GDM1 (cell line): ENCODE measurements around the gene R3HCC1L.

Experiments
- DNase-seq: peaks from one replicate; lab custom pipeline; 2025; lab: John Stamatoyannopoulos, UW

The R3HCC1L gene

DNA sequence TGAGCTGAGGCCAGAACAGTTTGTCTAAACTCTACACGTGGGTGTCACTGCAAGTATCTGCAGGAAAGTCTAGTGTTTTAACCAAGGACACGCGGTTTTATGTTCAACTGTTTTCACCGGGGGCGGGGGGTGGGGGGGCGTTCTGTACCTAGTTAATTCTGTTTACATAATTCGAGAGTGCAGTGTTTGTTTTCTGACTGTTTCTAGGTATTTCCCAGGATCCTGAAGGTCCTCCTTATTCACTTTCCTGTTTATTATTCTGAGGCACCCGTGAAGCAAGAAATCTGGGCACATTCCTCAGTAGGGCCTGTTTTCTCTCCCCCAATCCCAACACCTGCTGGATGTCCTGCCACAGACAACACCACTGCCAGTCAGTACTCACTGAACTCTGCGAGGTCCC is 125.9 kb downstream of the R3HCC1L start:
- no peak for DNase-seq

DNA sequence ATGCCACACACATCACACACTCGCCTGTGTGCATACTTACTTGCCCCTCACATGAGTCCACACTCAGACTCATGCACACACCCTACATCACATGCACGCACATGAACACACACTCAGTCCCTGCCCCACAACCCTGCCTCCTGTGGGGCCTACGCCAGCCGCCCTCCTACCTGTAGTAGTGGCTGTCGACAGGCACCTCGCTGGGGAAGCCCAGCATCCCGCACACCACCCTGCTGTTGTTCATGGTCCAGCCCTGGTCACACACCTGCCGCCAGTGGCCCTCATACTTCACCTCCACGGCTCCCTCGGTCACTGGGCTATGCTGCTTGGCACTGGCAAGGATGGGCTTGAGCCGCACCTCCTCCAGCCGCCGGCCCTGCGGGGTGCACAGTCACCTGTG is 126.3 kb downstream of the R3HCC1L start:
- no peak for DNase-seq

DNA sequence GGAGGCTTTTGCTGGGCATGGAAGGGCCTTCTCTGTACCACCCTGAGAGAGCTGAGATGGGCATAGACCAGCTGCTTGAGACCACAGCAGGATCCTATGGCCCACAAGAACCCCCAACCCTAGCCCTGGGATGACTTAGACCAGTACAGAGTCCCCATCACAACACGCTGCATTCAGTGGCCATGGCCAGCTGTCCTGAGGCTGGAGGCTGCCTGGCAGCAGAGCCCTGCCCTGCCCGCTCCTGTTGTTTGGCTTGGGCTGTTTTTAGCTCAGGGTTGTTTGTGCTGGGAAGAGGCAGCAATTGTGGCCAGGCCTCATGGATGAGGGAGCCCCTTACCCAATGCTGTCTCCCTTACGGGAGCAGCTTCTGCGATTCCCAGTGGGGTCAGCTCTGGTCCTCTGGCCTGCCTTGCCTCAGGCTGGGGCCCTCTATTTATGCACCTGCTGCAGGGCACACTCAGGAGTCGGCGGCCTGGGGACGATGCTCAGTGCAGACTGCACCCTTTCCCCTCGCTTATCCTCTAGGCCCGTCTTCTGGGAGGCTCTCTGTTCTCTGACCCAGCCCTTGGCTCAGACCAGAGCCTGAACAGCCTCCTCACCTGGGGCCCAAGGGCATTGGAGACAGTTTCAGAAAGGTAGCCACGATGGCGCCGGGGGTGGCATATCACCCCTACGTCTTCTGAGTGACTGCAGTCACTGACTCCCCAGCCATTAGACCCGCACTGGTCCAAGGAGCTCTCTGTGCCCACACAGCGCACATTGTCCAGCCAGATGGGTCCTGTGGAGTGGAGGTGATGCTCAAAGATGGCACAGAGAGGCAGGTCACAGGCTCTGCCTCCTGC is 127.2 kb downstream of the R3HCC1L start:
- DNase-seq, result no peak

DNA sequence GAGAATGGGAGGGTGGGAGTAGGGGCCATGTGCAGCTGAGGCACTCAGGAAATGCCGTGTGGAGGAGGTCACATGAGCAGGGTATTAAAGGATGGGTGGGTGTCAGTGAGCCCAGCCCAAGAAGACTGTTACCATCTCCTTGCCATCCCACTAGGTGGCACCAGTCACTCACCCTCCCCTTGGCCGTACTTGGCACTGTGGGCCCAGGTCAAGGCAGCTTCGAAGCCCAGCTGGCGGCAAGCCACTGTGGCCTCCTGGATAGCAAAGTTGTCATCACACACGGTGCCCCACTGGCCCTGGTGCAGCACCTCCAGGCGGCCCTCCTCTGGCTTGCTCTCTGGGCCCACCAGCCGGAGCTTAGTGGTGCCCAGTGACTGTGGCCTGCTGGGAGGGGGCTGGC is 128.1 kb downstream of the R3HCC1L start:
- DNase-seq, result peak; percentile 14

DNA sequence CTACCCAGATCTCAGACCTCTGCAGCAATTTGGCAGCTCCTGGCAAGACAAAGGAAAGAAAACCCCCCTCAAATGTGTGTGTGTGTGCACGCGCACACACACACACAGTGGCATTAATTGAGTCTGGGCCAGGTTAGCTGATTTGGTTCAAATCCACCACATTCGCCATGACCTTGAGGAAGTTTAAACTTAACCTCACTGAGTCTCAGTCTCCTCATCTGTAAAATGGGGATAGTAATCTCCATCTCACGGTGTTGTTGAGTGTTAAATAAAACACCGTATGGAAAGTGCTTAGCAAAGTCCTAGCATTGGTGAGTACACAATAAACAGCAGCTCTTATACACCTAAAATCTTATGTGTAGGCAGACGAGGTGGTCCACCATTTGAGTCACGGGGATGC is 128.6 kb downstream of the R3HCC1L start:
- DNase-seq, result no peak

DNA sequence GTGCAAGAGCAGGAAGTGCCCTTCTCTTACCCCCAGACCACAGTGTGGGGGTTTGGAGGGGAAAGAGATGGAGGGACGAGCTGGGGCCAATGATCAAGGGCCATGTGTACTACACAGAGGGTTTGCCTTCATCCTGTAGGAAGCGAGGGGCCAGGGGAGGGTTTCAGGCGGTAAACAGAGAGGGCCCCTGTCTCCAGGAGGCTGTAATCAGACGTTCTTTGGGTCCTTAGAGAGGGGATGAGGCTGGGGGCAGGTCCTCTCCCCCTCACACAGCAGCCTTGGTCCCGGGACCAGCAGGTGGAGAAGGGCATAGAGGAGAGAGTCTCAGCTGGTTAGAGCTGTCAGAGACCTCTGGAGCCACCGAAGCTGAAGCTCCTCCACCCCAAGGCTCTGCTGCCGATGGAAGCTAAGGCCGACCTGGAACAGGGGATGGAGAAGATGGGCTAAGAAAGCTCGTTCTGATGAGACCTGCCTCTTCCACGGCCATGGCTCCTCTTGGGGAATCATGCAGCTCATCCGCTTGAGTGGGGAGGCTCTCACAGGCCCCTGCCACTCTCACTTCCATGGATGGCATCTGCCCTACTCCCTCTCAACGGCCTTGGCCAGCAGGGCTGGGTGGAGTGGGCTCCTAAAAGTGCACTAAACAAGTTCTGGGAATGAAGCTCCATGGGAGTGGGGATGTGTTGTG is 130.1 kb downstream of the R3HCC1L start:
- DNase-seq, result no peak

DNA sequence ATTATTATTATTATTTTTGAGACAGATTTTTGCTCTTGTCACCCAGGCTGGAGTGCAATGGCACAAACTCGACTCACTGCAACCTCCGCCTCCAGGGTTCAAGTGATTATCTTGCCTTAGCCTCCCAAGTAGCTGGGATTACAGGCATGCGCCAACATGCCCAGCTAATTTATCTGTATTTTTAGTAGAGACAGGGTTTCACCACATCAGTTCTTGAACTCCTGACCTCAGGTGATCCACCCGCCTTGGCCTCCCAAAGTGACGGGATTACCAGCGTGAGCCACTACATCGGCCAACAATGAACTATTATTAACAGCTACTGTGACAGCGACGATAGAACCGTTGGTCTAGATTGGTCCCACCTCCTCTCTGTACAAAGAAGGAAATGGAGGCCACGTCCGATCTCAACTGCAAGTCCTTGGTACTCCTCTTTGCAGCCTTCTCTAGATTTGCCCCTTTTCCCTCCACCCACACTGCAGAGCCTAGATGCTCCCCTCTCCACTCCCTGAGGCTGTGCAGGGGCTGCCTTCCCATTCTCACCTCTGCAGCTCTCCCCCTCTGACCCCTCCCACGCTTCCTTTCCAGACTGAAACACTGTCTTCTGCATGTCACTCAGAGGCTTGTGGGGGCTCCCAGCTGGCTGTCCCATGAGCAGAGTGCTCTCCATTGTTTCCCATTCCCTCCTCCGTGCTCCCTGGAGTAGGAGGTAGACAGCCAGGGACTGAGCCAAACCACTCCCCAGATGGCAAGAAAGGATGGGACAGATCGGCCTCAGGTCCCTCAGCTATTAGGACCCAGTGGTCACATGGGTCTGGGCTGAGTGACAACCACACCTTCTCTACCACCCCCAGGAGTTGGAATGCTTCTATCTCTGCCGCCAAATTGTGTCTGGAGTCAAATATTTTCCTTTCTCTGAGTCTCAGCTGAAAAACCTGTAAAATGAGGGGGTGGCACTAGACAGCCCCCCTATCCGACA is 131.2 kb downstream of the R3HCC1L start:
- DNase-seq, result no peak

DNA sequence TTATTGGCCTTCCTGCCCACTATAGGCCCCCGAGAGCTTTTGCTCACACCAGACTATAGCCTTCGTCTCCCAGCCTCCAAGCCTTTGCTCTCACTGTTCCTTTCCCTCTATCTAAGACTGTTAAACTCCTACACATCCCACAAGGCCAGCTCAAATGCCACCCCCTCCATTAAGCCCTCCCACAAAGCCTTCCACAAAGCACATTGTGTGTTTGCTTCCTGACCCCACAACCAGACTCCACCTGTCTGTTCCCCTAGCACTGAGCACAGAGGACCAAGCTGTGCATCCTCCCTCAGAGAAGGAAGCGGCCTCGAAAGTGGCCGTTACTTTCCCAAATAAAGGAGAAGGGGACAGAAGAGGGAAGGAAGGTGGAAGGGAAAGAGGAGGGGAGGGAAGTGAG is 132.2 kb downstream of the R3HCC1L start:
- DNase-seq, result no peak

DNA sequence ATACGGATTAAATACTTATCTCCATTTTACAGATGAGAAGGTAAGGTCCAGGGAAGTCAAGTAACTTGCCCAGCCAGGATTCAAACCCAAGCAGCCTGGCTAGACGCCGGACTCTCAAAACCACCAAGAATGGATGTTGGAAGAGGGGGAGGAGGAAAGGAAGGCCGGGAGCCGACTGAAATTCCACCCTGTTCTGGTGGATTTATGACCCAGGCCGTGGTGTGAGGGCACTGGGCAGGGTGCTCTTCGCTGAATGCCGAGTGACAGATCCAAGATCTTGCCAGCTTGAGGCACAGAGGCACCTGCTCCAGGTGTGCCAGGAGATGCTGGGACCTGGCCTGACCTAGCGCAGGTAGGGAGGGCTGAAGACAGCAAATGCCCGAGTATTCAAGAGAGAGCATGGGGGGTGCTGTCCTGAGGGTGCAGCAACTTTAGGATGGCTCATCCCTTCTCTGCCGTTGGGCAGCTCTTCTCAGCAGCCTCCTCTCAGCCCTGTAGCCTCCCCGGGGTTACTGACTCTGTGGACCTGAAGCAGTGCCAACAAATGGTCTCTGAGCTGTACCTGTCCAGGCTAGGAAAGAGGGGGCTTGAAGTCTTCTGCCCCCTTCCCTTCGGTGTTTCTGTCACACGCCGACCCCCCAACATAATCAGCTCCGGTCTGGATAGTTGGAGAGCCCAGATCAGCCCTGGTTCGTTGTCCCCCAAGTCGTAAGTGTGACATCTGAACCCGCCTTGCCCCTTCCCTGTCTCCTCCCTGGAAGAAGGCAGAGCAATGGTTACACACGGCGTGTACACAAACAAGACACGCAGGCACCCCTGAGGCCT is 132.8 kb downstream of the R3HCC1L start:
- DNase-seq, result no peak

DNA sequence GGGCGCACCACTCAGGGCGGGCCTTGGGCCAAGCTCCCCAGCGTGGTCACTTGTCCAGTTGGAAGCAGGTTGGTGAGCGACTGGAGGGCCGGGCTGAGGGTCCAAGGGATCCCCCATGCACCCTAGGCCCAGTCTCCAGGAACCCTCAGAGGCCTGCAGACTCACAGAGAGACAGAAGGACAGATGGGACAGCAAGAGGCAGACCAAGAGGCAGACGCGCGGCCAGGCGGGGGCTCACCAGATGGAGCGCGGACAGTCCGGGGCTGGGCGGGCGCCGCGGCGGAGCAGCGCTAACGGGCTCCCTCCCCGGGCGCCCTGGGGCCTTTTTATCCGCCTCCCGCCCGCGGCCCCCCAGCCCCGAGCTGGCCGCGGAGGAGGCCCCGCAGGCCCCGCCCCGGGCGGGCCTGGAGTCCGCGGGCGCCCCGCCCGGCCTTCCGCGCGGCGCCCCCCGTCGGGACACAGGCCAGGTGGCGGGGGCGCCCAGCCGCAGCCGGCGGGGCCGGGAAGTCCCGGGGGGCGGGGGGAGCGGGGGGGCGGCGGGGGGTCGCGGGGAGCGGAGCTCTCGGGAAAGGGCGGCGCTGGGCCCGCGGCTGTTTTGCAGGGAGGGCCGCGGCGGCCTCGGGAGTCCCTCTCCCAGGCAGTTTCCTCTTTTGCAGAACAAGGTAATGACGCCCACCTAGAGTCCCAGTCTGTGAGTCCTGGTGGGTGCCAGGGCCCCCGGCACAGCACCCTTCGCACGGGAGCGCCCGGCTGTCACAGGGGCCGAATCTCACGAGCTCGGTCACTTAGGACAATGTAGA is 133.6 kb downstream of the R3HCC1L start, which contains the start of gene LOXL4:
Gene LOXL4 (minus strand): TSS at position 301 of the 800 bp plus-strand sequence. CDS start 5,175 bp downstream, outside the sequence.
- DNase-seq, result no peak

DNA sequence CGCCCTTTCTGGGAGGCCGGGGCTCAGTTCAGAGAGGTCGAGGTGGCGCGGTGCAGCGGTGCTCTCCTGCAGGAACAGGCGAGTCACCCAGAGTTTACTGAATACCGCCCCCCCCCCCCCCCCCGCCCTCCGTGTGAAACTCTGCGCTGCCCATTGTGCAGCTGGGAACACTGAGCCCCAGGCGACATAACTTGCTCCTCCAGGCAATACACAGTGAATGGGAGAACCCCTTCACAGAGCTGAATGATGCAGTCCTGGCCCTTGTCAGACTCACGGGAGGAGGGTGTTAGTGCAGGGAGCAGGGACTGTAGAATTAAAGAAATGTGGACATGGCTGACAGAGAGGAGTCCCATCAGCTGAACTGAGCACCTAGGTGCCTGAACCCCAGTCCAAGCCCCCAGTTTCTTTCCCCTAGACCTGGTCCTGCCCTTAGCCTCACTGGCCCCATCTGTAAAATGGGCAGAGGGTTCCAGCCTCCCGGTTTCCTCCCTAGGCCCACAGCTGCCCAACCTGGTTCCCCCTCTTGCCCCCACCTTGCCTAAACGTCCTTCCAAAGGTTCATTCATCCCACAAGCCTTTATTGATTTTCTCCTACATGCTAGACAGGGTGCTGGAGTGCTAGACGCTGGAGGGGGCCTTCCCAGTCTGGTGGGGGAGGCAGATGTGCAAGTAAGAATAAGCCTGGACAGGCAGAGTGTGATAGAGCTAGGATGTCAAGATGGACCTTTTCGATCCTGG is 134.4 kb downstream of the R3HCC1L start:
- no peak for DNase-seq

DNA sequence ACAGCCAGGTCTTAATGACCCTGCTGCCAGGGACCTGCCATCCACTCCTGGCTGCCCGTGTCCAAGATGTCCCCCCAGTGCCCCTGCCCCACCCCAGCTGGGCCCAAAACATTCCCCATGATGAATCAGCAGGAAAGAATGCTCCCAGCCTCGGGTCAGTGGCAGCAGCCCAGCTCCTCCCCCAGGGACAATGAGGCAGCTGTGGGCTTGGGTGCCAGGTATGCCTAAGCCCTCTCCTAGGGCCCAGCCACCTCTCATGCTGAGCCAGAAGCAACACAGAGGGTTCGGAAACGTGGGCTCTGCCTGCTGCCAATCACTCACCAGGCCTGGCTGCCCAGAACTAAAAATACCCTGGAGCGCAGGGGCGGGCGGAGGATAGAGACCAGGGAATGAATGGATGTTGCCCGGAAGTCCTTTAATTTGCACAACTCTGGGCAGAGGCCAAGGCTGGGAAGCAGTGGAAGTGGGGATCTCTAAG is 135.0 kb downstream of the R3HCC1L start:
- no peak for DNase-seq

DNA sequence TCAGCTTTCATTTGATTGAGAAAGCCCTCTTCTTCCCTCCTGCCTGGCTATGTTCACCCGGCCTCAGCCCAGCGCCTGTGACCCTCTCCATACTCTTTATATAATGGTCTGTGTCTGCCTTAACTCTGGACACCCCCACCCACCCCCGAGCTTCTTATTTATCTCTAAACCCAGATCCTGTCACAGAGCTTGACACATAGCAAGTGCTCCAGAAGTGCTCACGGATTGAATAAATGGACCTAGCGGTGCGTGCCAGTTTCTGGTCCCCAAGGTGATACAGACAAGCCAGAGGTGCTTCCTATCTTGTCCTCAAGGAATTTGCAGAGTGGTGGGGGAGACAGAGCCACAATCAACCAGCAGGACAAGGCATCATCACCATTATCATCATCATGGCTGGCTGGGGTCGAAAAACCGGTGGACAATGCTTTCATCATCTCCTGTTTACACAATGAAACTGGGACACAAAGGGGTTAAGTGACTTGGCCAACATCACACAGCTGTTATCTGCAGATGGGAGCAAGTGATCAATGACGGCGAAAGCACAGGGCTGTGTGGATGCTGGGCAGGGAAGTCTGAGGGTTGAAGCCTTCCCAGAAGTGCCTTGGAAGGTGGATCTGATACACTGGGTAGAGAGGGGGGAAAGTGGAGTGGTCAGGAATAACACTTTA is 135.8 kb downstream of the R3HCC1L start:
- no peak for DNase-seq

DNA sequence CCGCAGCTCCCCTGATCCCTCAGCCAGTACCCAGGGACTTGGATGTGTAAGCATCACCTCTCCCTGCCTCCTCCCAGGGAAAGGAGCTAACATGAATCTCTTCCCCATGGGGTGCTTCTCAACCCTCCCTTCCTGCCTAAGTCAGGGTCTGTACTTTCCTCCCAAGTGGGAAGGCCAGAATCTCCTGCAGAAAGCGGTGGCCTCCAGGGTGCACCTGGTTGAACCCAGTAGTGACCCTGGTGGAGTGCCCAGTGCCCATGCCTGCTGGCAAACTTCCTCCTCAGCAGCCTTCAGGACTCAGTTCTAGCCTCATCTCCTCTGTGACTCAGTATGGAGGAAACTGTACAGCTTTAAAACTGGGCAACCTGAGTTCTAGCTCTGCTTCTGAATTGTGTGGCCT is 136.3 kb downstream of the R3HCC1L start:
- no peak for DNase-seq

DNA sequence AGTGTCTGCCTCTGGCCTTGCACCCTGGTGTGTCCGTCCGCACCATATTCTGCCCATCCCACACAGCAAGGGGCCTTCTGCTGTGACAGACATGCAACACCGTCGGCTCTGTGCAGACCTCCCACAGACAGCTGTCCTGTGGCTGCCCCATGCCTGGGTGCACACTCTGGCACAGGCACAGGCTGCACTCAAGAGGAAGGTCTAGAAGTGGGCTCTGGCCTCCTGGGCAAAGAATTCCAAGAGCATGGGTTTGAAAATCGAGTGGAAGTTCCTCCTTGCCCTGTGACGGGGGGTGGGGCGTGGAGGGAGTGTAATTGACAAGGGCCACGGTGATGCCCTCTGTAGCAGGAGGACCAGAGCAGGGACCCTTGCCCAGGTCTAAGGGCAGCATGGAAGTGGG is 137.8 kb downstream of the R3HCC1L start:
- DNase-seq, result no peak

DNA sequence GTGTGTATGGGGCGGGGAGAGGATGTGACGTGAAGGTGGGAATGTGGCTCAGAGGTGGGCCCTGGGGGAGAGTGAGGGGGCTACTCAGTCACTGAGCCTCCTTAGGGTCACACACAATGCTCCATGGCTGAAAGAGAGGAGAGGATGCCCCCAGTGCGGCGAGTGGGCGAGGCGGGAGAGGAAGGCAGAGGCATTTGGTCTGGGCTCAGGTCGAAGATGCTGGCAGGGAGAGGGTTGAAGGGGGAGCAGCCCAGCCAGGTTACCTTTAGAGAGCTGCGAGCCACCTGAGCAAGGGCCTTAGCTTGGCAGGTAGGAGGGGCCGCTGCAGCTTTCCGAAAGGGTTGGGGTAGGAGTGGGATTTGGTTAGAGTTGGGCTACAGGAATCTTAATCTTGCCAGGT is 138.2 kb downstream of the R3HCC1L start:
- DNase-seq, result no peak

DNA sequence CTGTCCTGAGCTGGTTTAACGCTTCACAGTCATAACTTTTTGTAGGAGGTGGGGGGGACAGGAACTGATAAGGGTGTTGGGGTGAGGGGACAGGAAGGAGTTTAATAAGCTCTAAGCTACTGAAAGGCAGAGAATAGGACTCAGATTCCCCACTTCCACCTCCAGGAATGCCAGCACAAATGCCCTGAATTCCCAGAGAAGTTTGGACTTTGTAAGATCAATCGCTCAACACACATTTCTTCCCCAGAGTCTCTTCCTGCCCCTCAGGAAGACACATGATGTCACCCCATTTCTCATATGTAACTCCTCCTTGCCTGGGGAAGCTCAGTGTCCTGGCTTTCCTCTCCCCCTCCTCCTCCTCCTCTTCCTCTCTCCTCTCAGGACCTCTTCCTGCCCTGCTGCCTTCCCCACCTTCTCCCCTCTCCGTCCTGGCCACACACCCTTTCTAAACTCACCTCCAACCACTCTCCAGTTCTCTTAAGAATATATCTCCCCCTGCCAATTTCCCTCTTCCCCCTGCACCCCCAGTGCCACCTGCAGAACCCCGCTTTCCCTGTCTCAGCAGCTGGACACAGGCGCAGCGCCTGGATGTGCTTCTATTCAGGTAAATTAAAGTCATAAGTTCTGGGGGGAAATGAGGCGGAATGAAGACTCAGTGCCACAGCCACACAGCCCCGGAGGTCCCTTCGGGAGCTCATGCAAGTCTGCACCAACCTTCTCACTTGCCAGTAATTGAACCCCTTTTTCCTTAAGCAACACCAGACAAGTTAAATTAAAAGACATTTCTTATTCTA is 138.8 kb downstream of the R3HCC1L start:
- no peak for DNase-seq

DNA sequence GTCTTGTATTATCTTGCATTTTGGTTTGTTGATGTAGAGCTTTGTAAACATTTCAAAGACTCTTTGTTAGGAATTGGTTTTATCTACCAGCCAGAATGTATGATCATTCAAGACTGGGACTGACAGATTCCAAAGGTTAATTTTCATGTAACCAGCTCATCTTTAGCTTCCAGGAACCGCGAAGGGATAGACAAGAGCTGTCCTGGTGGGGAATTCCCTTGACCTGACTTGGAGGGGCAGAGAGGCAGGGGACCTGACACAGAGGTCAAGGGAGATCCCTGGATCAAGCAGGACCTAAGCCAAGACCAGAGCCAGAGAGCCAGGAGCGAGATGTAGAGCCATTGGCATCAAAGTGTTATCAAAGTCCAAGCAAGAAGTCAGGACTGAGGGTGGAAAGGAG is 140.1 kb downstream of the R3HCC1L start:
- DNase-seq, result no peak
